ENCODE results near the gene PHF2. TPM values are rescaled to one million over a fixed set of nuclear protein-coding genes. Genes with fewer than 3 reads are reported as not detected.

PHF2 gene
- total and polyA plus RNA-seq, 2 donors (not counting 1 experiment from before 2014, with no cell fraction given), result 11.0 to 28.8 TPM

DNA sequence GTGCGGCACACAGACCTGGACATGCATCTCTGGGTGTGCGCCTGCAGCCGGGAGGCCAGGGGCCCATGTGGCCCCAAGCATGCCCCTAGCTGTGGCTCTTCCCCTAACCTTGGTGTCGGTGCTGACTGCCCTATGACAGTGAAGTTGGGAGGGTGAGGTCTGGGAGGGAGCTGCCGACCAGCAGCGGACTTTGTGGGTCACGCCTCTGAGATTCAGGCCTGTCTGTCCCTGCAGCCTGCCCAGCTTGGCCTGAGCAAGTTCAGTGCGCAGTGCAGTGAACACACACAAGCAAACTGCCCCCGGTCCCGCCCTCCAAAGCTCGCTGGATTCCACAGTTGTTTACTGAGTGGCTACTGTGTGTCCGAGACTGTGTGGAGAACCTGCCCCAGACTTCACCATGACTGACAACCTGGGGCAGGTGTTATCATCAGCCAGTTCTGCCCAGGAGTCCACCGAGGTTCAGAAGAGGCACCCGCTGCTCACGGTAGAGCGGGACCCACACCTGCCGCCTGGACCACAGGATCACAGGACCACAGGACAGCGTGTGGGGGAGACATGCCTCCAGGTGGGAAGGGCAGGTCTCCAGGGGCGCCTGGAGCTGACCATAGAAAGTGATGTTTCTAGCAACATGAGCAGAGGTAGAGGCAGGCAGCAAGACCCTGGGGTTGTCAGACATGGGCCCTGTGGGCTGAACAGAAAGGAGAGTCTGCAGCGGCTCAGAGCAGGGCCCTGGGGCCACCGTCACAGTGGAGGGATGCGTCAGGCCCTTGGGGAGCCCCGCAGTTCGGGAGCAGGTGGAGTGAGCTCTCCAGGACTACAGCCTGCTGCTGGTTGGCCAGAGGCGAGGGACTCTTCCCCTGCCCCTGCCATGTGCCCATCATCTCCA is 105.1 kb downstream of the PHF2 start:
- CTCF ChIA-PET, result interaction anchor here (1.9 to 8.6 kb wide), 3 partner anchors 278 to 532 kb away, joined by 7 to 60 read pairs (median 8); no protein-coding TSS in a partner anchor
- intact Hi-C loops (cut with micrococcal nuclease), result loop anchor here (5.0 kb wide), 1 partner anchor 531 kb away; no protein-coding TSS in a partner anchor
- no peak overlapping the region for H3K9ac ChIP-seq (ENCODE audit: low read length)
- no peaks in the 10 kb centered on the region for H3K79me2 ChIP-seq (ENCODE audit: control insufficient read depth, insufficient read depth, low read length)
- peak; percentile 4 for DNase-seq
- peaks cover 0 to 5% (median 0%) of the 10 kb centered on the region in 4 experiments for H3K27me3 ChIP-seq (replicated peaks in 1 of 4; ENCODE audit: control extremely low read depth in 1 of 4, control insufficient read depth in 3 of 4, insufficient read depth in 4 of 4, low read length in 3 of 4)
- H2AFZ ChIP-seq (ENCODE audit: insufficient read depth, low read depth, low read length, poor library complexity, severe bottlenecking), result no peak overlapping the region
- H4K20me1 ChIP-seq (ENCODE audit: control insufficient read depth, insufficient read depth, low read length, poor library complexity, severe bottlenecking), result no peaks in the 10 kb centered on the region
- no peaks in the 10 kb centered on the region for H3K4me1 Mint-ChIP-seq
- peaks cover 0 to 9% of the 10 kb centered on the region in 2 experiments for H3K36me3 ChIP-seq (replicated peaks in 1 of 2; ENCODE audit: control extremely low read depth in 1 of 2, control insufficient read depth in 1 of 2, extremely low read depth in 1 of 2, insufficient read depth in 2 of 2, low read length in 1 of 2)
- H3K27me3 Mint-ChIP-seq, result peaks cover 16% of the 10 kb centered on the region
- no peak for TF ChIP-seq EZH2 (IDR thresholded peaks at IDR 0.05; ENCODE audit: borderline replicate concordance, insufficient read depth, low read depth, low read length, poor library complexity, severe bottlenecking)
- TF ChIP-seq, protein P1, sequence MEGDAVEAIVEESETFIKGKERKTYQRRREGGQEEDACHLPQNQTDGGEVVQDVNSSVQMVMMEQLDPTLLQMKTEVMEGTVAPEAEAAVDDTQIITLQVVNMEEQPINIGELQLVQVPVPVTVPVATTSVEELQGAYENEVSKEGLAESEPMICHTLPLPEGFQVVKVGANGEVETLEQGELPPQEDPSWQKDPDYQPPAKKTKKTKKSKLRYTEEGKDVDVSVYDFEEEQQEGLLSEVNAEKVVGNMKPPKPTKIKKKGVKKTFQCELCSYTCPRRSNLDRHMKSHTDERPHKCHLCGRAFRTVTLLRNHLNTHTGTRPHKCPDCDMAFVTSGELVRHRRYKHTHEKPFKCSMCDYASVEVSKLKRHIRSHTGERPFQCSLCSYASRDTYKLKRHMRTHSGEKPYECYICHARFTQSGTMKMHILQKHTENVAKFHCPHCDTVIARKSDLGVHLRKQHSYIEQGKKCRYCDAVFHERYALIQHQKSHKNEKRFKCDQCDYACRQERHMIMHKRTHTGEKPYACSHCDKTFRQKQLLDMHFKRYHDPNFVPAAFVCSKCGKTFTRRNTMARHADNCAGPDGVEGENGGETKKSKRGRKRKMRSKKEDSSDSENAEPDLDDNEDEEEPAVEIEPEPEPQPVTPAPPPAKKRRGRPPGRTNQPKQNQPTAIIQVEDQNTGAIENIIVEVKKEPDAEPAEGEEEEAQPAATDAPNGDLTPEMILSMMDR (IDR thresholded peaks at IDR 0.05), result no peak
- 77% methylated on average over 25 of the region's 25 CpGs for WGBS (ENCODE audit: insufficient coverage)
- no peaks in the 10 kb centered on the region for H3K4me1 ChIP-seq (ENCODE audit: control insufficient read depth in 2 of 2, insufficient read depth in 2 of 2, low read length in 2 of 2)
- no peak overlapping the region for H3K4me3 ChIP-seq (ENCODE audit: control extremely low read depth in 1 of 5, extremely low read depth in 1 of 5, insufficient read depth in 1 of 5, low read depth in 2 of 5, low read length in 4 of 5)
- POLR2A ChIA-PET, result no interaction called here
- H3K27ac Mint-ChIP-seq, result no peak overlapping the region
- no peak overlapping the region for H3K4me3 Mint-ChIP-seq
- H3K4me2 ChIP-seq (replicated peaks; ENCODE audit: low read depth, low read length, poor library complexity, severe bottlenecking), result no peak overlapping the region
- no peak overlapping the region for H3K27ac ChIP-seq (ENCODE audit: low read length in 2 of 2)
- no peak for ATAC-seq (ENCODE audit: low read depth)
- no peaks in the 10 kb centered on the region for H3K9me3 Mint-ChIP-seq (ENCODE audit: insufficient read depth)
- H3K9me3 ChIP-seq (ENCODE audit: control extremely low read depth in 1 of 3, control insufficient read depth in 2 of 3, insufficient read depth in 1 of 3, low read length in 2 of 3), result peaks cover 0 to 14% (median 0%) of the 10 kb centered on the region in 3 donors
